Measurements from ENCODE around the gene GEMIN4.

- TF ChIP-seq, protein P1, sequence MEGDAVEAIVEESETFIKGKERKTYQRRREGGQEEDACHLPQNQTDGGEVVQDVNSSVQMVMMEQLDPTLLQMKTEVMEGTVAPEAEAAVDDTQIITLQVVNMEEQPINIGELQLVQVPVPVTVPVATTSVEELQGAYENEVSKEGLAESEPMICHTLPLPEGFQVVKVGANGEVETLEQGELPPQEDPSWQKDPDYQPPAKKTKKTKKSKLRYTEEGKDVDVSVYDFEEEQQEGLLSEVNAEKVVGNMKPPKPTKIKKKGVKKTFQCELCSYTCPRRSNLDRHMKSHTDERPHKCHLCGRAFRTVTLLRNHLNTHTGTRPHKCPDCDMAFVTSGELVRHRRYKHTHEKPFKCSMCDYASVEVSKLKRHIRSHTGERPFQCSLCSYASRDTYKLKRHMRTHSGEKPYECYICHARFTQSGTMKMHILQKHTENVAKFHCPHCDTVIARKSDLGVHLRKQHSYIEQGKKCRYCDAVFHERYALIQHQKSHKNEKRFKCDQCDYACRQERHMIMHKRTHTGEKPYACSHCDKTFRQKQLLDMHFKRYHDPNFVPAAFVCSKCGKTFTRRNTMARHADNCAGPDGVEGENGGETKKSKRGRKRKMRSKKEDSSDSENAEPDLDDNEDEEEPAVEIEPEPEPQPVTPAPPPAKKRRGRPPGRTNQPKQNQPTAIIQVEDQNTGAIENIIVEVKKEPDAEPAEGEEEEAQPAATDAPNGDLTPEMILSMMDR (IDR thresholded peaks at IDR 0.05), result no peak
- TF ChIP-seq POLR2A (IDR thresholded peaks at IDR 0.05; ENCODE audit: low read depth), result no peak
- TF ChIP-seq EP300 (IDR thresholded peaks at IDR 0.05), result no peak
- no peak for TF ChIP-seq POLR2AphosphoS5 (IDR thresholded peaks at IDR 0.05)
These were observed 55.7 kb downstream of the GEMIN4 start for GRCh38 chr17:696369-696768.

Measured in esophagus muscularis mucosa (tissue), 4 donors.